ENCODE measurements around the gene KLHDC7B. TPM values are rescaled to one million over a fixed set of nuclear protein-coding genes. Genes with fewer than 3 reads are reported as not detected.
A peak's percentile ranks its signal among the peaks of the same experiment; 100 is the strongest.

KLHDC7B gene
- total RNA-seq, 1 experiment from 2014 or later: 1.8 TPM

- H3K36me3 ChIP-seq (ENCODE audit: control insufficient read depth, insufficient read depth, low read length): no peaks in the 10 kb centered on the region; the same call in 1 of the 2 replicates
- peak overlapping the region; percentile 79 for H3K27ac ChIP-seq (ENCODE audit: low read length)
- H3K27me3 ChIP-seq (ENCODE audit: control insufficient read depth, insufficient read depth, low read length): no peaks in the 10 kb centered on the region
- peak; percentile 37; the same call in 1 of the 2 replicates for TF ChIP-seq SIN3A (IDR thresholded peaks at IDR 0.05; ENCODE audit: borderline replicate concordance, insufficient read depth, low read depth, low read length)
- no peak for TF ChIP-seq TCF7L2 (IDR thresholded peaks at IDR 0.05; ENCODE audit: low read depth, low read length)
- TF ChIP-seq CTCF (IDR thresholded peaks at IDR 0.05): no peak
- no peak for TF ChIP-seq REST (IDR thresholded peaks at IDR 0.05; ENCODE audit: insufficient read depth in 1 of 2, low read depth in 2 of 2, low read length in 1 of 2)
- TF ChIP-seq POLR2AphosphoS5 (IDR thresholded peaks at IDR 0.05; ENCODE audit: low read depth, low read length): peak; percentile 61; the same call in 1 of the 2 replicates
- POLR2A ChIA-PET: interaction anchor here (0.6 kb wide), 3 partner anchors 19 to 32 kb away, joined by 6 to 11 read pairs (median 10); partner anchors contain the start of gene NCAPH2
- intact Hi-C loops (cut with micrococcal nuclease; ENCODE audit: unreplicated experiment) (no loop called here), in situ Hi-C loops (cut with HindIII; ENCODE audit: low pct_unique_long_range_greater_than_20kb, low sequenced_read_pairs) (no loop called here)
- TSS peak; percentile 76 for BruUV-seq (replicated peaks)
- peak overlapping the region; percentile 65 to 69 for H3K4me3 ChIP-seq (ENCODE audit: low read depth in 2 of 2, low read length in 2 of 2)
- H3K9me3 ChIP-seq (ENCODE audit: control insufficient read depth, insufficient read depth, low read depth, low read length): no peaks in the 10 kb centered on the region
- CTCF ChIA-PET: no interaction called here
- peak; percentile 58 for ATAC-seq
- no peak for DNase-seq (ENCODE audit: low read depth, low spot score)
- H3K4me1 ChIP-seq (ENCODE audit: control insufficient read depth, insufficient read depth, low read length): peaks cover 4% of the 10 kb centered on the region
Measured at GRCh38 chr22:50526834-50527801, 18.6 kb upstream of the KLHDC7B start.

- no TSS peak for BruUV-seq (replicated peaks)
- CTCF ChIA-PET: interaction anchor here (0.6 kb wide), 1 partner anchor 93 kb away, joined by 4 read pairs; no protein-coding TSS in a partner anchor
Measured at GRCh38 chr22:50527921-50528681, 17.6 kb upstream of the KLHDC7B start.

More at GRCh38 chr22:50527921-50528681, 17.6 kb upstream of the KLHDC7B start:
- H3K9me3 ChIP-seq (ENCODE audit: control insufficient read depth, insufficient read depth, low read depth, low read length): no peaks in the 10 kb centered on the region
- H3K27me3 ChIP-seq (ENCODE audit: control insufficient read depth, insufficient read depth, low read length): no peaks in the 10 kb centered on the region
- peaks cover 4% of the 10 kb centered on the region for H3K4me1 ChIP-seq (ENCODE audit: control insufficient read depth, insufficient read depth, low read length)
- peak overlapping the region; percentile 78 for H3K27ac ChIP-seq (ENCODE audit: low read length)
- no peaks in the 10 kb centered on the region; the same call in 1 of the 2 replicates for H3K36me3 ChIP-seq (ENCODE audit: control insufficient read depth, insufficient read depth, low read length)
- H3K4me3 ChIP-seq (ENCODE audit: low read depth in 2 of 2, low read length in 2 of 2): peak overlapping the region in 1 of 2 experiments; percentile 79; a peak in 1 of 4 replicates
- no peak for DNase-seq (ENCODE audit: low read depth, low spot score)
- intact Hi-C loops (cut with micrococcal nuclease; ENCODE audit: unreplicated experiment) (no loop called here), in situ Hi-C loops (cut with HindIII; ENCODE audit: low pct_unique_long_range_greater_than_20kb, low sequenced_read_pairs) (no loop called here)
- no peak for ATAC-seq
- POLR2A ChIA-PET: no interaction called here
- TF ChIP-seq SIN3A (IDR thresholded peaks at IDR 0.05; ENCODE audit: borderline replicate concordance, insufficient read depth, low read depth, low read length) (no peak), TCF7L2 (IDR thresholded peaks at IDR 0.05; ENCODE audit: low read depth, low read length) (no peak), REST (IDR thresholded peaks at IDR 0.05; ENCODE audit: insufficient read depth in 1 of 2, low read depth in 2 of 2, low read length in 1 of 2) (no peak), POLR2AphosphoS5 (IDR thresholded peaks at IDR 0.05; ENCODE audit: low read depth, low read length) (no peak), CTCF (IDR thresholded peaks at IDR 0.05) (no peak)

All from Panc1 (cell line).